ENCODE measurements around the gene PRICKLE1.

Gene PRICKLE1

GRCh38 chr12:42447371-42447786 lies 142.2 kb downstream of the PRICKLE1 start:
- DNase-seq (ENCODE audit: low spot score) = no peak

- DNase-seq (ENCODE audit: low spot score) = no peak
These were observed 142.8 kb downstream of the PRICKLE1 start for GRCh38 chr12:42446761-42447160.

- DNase-seq (ENCODE audit: low spot score) = no peak
These were observed 143.7 kb downstream of the PRICKLE1 start for GRCh38 chr12:42445891-42446290.

GRCh38 chr12:42444192-42444943 lies 145.2 kb downstream of the PRICKLE1 start:
- no peak for DNase-seq (ENCODE audit: low spot score)

GRCh38 chr12:42442888-42443287 lies 146.7 kb downstream of the PRICKLE1 start:
- DNase-seq (ENCODE audit: low spot score) = no peak

GRCh38 chr12:42442311-42442759 lies 147.2 kb downstream of the PRICKLE1 start:
- no peak for DNase-seq (ENCODE audit: low spot score)

- DNase-seq (ENCODE audit: low spot score) = no peak
These were observed 148.9 kb downstream of the PRICKLE1 start for GRCh38 chr12:42440608-42441007.

- no peak for DNase-seq (ENCODE audit: low spot score)
These were observed 156.9 kb downstream of the PRICKLE1 start for GRCh38 chr12:42432517-42433140.

- DNase-seq (ENCODE audit: low spot score) = no peak
These were observed 160.7 kb downstream of the PRICKLE1 start for GRCh38 chr12:42428850-42429249.

- DNase-seq (ENCODE audit: low spot score) = no peak
These were observed 162.8 kb downstream of the PRICKLE1 start for GRCh38 chr12:42426746-42427145.

- no peak for DNase-seq (ENCODE audit: low spot score)
These were observed 166.8 kb downstream of the PRICKLE1 start for GRCh38 chr12:42422785-42423184.

- no peak for DNase-seq (ENCODE audit: low spot score)
These were observed 167.4 kb downstream of the PRICKLE1 start for GRCh38 chr12:42421844-42422779.

- DNase-seq (ENCODE audit: low spot score) = no peak
These were observed 169.2 kb downstream of the PRICKLE1 start for GRCh38 chr12:42420395-42420794.

GRCh38 chr12:42410340-42410739 lies 179.2 kb downstream of the PRICKLE1 start:
- no peak for DNase-seq (ENCODE audit: low spot score)

GRCh38 chr12:42409471-42409870 lies 180.1 kb downstream of the PRICKLE1 start:
- DNase-seq (ENCODE audit: low spot score) = no peak

GRCh38 chr12:42407306-42407705 lies 182.2 kb downstream of the PRICKLE1 start:
- no peak for DNase-seq (ENCODE audit: low spot score)

Data from HuH-7.5 (cell line).